Ishikawa (cell line): Measurements from ENCODE around the gene GDF2.

Source experiments
- CEBPB ChIP-seq: IDR thresholded peaks from 2 replicates; pipeline ENCODE4 v1.6.1; 2012
- CREB1 ChIP-seq: IDR thresholded peaks from 2 replicates; pipeline ENCODE4 v1.6.1; 2012; ENCODE audit warnings: low read depth
- EGR1 ChIP-seq: IDR thresholded peaks from 2 replicates; pipeline ENCODE4 v1.6.1; 2012
- EP300 ChIP-seq: IDR thresholded peaks from 2 replicates; pipeline ENCODE4 v1.6.1; 2012; ENCODE audit warnings: borderline replicate concordance
- FOXM1 ChIP-seq: IDR thresholded peaks from 2 replicates; pipeline ENCODE4 v1.6.1; 2012; ENCODE audit warnings: low read depth, borderline replicate concordance
- MAX ChIP-seq: IDR thresholded peaks from 2 replicates; pipeline ENCODE4 v1.6.1; 2012
- NFIC ChIP-seq: IDR thresholded peaks from 2 replicates; pipeline ENCODE4 v1.6.1; 2012
- RAD21 ChIP-seq: IDR thresholded peaks from 2 replicates; pipeline ENCODE4 v1.6.1; 2012; ENCODE audit warnings: low read depth
- REST ChIP-seq: IDR thresholded peaks from 2 replicates; pipeline ENCODE4 v1.6.1; 2012; ENCODE audit warnings: low read depth, mild to moderate bottlenecking
- TAF1 ChIP-seq: IDR thresholded peaks from 2 replicates; pipeline ENCODE4 v1.6.1; 2012; ENCODE audit warnings: low read depth, mild to moderate bottlenecking
- TCF12 ChIP-seq: IDR thresholded peaks from 2 replicates; pipeline ENCODE4 v1.6.1; 2012; ENCODE audit warnings: low read depth
- TEAD4 ChIP-seq: IDR thresholded peaks from 2 replicates; pipeline ENCODE4 v1.6.1; 2012
- USF1 ChIP-seq: IDR thresholded peaks from 2 replicates; pipeline ENCODE4 v1.6.1; 2012
- YY1 ChIP-seq: IDR thresholded peaks from 2 replicates; pipeline ENCODE4 v1.6.1; 2012; ENCODE audit warnings: low read depth
- ZBTB7A ChIP-seq: IDR thresholded peaks from 2 replicates; pipeline ENCODE4 v1.6.1; 2012; ENCODE audit warnings: low read depth

GDF2 gene

GRCh38 chr10:47288916-47289495, 33.2 kb upstream of the GDF2 start:
- TF ChIP-seq RAD21 = no peak
- TF ChIP-seq NFIC = no peak
- TF ChIP-seq EP300 = no peak
- no peak for TF ChIP-seq USF1
- TF ChIP-seq YY1 = no peak
- no peak for TF ChIP-seq MAX
- TF ChIP-seq REST = no peak

- TF ChIP-seq TEAD4 (no peak), RAD21 (no peak), MAX (no peak), FOXM1 (no peak)
These were observed 32.3 kb upstream of the GDF2 start for GRCh38 chr10:47289921-47290320.

- no peak for TF ChIP-seq MAX
- TF ChIP-seq EGR1 = no peak
These were observed 31.9 kb upstream of the GDF2 start for GRCh38 chr10:47290338-47290737.

- TF ChIP-seq ZBTB7A = no peak
- TF ChIP-seq CEBPB = no peak
- no peak for TF ChIP-seq NFIC
- TF ChIP-seq CREB1 = no peak
- no peak for TF ChIP-seq TCF12
- no peak for TF ChIP-seq USF1
- no peak for TF ChIP-seq TEAD4
- no peak for TF ChIP-seq EGR1
- TF ChIP-seq REST = no peak
- TF ChIP-seq MAX = no peak
- no peak for TF ChIP-seq YY1
- TF ChIP-seq FOXM1 = no peak
- no peak for TF ChIP-seq TAF1
- TF ChIP-seq RAD21 = no peak
- no peak for TF ChIP-seq EP300
These were observed 30.6 kb upstream of the GDF2 start for GRCh38 chr10:47291682-47292081.

GRCh38 chr10:47294057-47294456, 28.2 kb upstream of the GDF2 start:
- no peak for TF ChIP-seq RAD21
- no peak for TF ChIP-seq YY1
- TF ChIP-seq CREB1 = no peak
- no peak for TF ChIP-seq MAX
- no peak for TF ChIP-seq FOXM1
- TF ChIP-seq REST = no peak
- TF ChIP-seq EGR1 = no peak
- no peak for TF ChIP-seq TAF1
